Gastrocnemius medialis (tissue), 4 donors: ENCODE results near the gene RPS26. TPM values are rescaled to one million over a fixed set of nuclear protein-coding genes. Genes with fewer than 3 reads are reported as not detected.
A peak's percentile ranks its signal among the peaks of the same experiment; 100 is the strongest.
"Not testable (repeated sequence)": the region's sequence is repeated elsewhere in the genome, so short reads cannot be mapped to it uniquely, and the experiment has no call there.

Source experiments
- ATAC-seq, 2 donors: fragments of 150-250 bp; one replicate each; pipeline ENCODE4 v1.9.1; 2016
- DNase-seq, 2 donors: peaks; one replicate each; pipeline ENCODE4 v3.0.0-alpha.2; 2019
- H3K27ac ChIP-seq, 4 donors: fragments of 200-600 bp; sonication (generic); 1 replicate in 1 of 4; 2 replicates in 3 of 4; pipeline ENCODE4 v1.5.1; 2016 to 2018; ENCODE audit warnings: mild to moderate bottlenecking in 2 of 4, moderate library complexity in 1 of 4
- H3K27me3 ChIP-seq, 3 donors: fragments of 200-600 bp; sonication (generic) in 2 of 3; 1 replicate in 1 of 3; 2 replicates in 2 of 3; pipeline versions ENCODE4 v1.5.1 to v1.6.0; 2016 to 2019; ENCODE audit warnings: mild to moderate bottlenecking in 1 of 3, moderate library complexity in 1 of 3
- H3K36me3 ChIP-seq, 2 donors: fragments of 200-600 bp; sonication (generic) in 1 of 2; one replicate each; pipeline ENCODE4 v1.5.1; 2017 to 2018
- H3K4me1 ChIP-seq, 2 donors: fragments of 200-600 bp; sonication (generic) in 1 of 2; one replicate each; pipeline ENCODE4 v1.5.1; 2016 to 2017; ENCODE audit warnings: mild to moderate bottlenecking in 2 of 2
- H3K4me3 ChIP-seq, 4 donors: fragments of 200-600 bp; sonication (generic) in 3 of 4; 1 replicate in 1 of 4; 2 replicates in 3 of 4; pipeline ENCODE4 v1.5.1; 2016 to 2019; ENCODE audit warnings: mild to moderate bottlenecking in 2 of 4
- H3K9me3 ChIP-seq, 3 donors: fragments of 200-600 bp; sonication (generic) in 2 of 3; 1 replicate in 1 of 3; 2 replicates in 2 of 3; pipeline ENCODE4 v1.5.1; 2016 to 2019
- POLR2A ChIP-seq, 2 donors: fragments of 450-650 bp; IDR thresholded peaks; one replicate each; pipeline ENCODE4 v1.6.1; 2017; ENCODE audit warnings: antibody characterized with exemption in 2 of 2, mild to moderate bottlenecking in 2 of 2, moderate library complexity in 2 of 2
- in situ Hi-C, 4 donors: fragments of 200-750 bp; cut with MboI; loops; one replicate each; pipeline versions ENCODE4 v1.15.0 to v1.8.0; 2017; ENCODE audit warnings: low sequenced_read_pairs in 4 of 4
- intact Hi-C: fragments of 100-400 bp; cut with DNase I; formaldehyde crosslinking; loops from one replicate; pipeline ENCODE4 v1.15.1; 2023; ENCODE audit warnings: low total_unique reads
- total RNA-seq, 4 donors: library from RNA; depleted of rRNA; stranded (reverse); fragments of >200 nt; gene quantifications; one replicate each; pipeline versions ENCODE4 v1.1.0 to v1.2.3, GENCODE V29; 2016
- TF ChIP-seq, protein P1 (sequence below), 5 experiments: fragments of 450-650 bp in 3 of 5; fragments of 200-600 bp in 2 of 5; sonication (generic) in 2 of 5; IDR thresholded peaks in 4 of 5; conservative IDR thresholded peaks in 1 of 5; 1 replicate in 4 of 5; 2 replicates in 1 of 5; pipeline ENCODE4 v1.5.1; 2016 to 2019; ENCODE audit warnings: antibody characterized with exemption in 5 of 5, mild to moderate bottlenecking in 3 of 5, moderate library complexity in 3 of 5

RPS26 gene
- total RNA-seq, 4 donors from 2014 or later, result 618 to 1,648 (median 1,209) TPM

DNA sequence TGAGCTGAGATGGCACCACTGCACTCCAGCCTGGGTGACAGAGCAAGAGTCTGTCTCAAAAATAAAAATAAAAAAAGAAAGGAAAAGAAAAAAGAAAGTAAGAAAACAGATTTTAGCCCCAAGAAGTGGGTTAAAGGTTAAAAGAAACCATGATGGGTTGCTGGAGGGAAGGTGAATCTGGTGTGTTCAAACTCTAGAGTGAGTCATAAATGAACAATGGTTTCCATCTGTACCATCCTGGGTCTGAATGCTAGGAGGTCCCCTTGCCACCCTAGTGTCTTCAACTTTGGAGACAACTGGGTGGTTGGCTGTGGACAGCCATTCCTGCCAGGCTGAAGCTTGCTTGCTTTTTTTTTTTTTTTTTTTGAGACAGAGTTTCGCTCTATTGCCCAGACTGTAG is 1.6 kb upstream of the RPS26 start:
- peaks cover 15 to 19% of the 10 kb centered on the region in 2 donors for H3K4me1 ChIP-seq
- no peak overlapping the region for H3K4me3 ChIP-seq
- H3K9me3 ChIP-seq, result no peaks in the 10 kb centered on the region
- ATAC-seq (no peak), DNase-seq (no peak)
- no peak overlapping the region for H3K27ac ChIP-seq
- no peaks in the 10 kb centered on the region for H3K27me3 ChIP-seq
- in situ Hi-C loops, result loop anchor here in 2 of 4 donors (5.0 to 10.0 kb wide), 2 partner anchors 43 to 65 kb away; partner anchors contain the start of genes PA2G4 (in 2 of the 2) and SUOX (in 1 of the 2)
- peaks cover 0 to 41% of the 10 kb centered on the region in 2 donors for H3K36me3 ChIP-seq
- no peak for TF ChIP-seq POLR2A (IDR thresholded peaks at IDR 0.05)
- TF ChIP-seq, protein P1, sequence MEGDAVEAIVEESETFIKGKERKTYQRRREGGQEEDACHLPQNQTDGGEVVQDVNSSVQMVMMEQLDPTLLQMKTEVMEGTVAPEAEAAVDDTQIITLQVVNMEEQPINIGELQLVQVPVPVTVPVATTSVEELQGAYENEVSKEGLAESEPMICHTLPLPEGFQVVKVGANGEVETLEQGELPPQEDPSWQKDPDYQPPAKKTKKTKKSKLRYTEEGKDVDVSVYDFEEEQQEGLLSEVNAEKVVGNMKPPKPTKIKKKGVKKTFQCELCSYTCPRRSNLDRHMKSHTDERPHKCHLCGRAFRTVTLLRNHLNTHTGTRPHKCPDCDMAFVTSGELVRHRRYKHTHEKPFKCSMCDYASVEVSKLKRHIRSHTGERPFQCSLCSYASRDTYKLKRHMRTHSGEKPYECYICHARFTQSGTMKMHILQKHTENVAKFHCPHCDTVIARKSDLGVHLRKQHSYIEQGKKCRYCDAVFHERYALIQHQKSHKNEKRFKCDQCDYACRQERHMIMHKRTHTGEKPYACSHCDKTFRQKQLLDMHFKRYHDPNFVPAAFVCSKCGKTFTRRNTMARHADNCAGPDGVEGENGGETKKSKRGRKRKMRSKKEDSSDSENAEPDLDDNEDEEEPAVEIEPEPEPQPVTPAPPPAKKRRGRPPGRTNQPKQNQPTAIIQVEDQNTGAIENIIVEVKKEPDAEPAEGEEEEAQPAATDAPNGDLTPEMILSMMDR (IDR thresholded peaks at IDR 0.05 in 4 of 5, conservative IDR thresholded peaks at IDR 0.05 in 1 of 5), result no peak
- intact Hi-C loops, result no loop called here

DNA sequence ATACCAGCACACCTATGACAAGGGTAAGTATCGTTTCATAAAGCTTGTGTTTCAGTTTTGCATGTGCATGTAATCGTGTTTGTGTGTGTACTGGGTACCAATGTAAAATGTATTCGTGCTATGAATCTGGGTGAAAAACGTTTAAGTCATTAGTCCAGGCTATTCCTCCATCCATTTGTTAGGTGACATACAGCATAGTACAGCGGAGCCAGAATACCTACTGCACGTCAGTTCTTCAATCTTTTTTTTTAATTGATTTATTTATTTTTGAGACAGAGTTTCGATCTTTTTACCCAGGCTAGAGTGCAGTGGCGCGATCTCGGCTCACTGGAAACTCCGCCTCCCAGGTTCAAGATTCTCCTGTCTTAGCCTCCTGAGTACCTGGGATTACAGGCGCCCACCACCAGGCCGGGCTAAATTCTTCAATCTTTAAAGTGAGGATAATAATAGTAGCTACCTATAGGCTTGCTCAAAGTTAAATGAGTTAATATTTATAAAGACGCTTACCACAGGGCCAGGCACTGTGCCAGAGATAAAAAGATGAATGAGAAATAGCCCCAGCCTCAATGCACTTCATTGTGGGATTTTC is 661 bp upstream of the RPS26 start:
- ATAC-seq (no peak), DNase-seq (no peak)
- intact Hi-C loops (loop anchor here (1.0 kb wide), 4 partner anchors 45 to 223 kb away; partner anchors contain the start of genes ORMDL2, PYM1 and RAB5B), in situ Hi-C loops (loop anchor here in 2 of 4 donors (5.0 to 10.0 kb wide), 2 partner anchors 44 to 64 kb away; partner anchors contain the start of genes PA2G4 (in 2 of the 2) and SUOX (in 1 of the 2))
- H3K27ac ChIP-seq, result peak overlapping the region; percentile 87 to 98 (median 94)
- TF ChIP-seq, protein P1 (IDR thresholded peaks at IDR 0.05 in 4 of 5, conservative IDR thresholded peaks at IDR 0.05 in 1 of 5), result peak in 1 of 5 experiments; percentile 7
- TF ChIP-seq POLR2A (IDR thresholded peaks at IDR 0.05), result no peak
- no peaks in the 10 kb centered on the region for H3K27me3 ChIP-seq
- H3K4me3 ChIP-seq, result peak overlapping the region; percentile 66 to 94 (median 86)
- peaks cover 15 to 19% of the 10 kb centered on the region in 2 donors for H3K4me1 ChIP-seq
- H3K36me3 ChIP-seq, result peaks cover 0 to 34% of the 10 kb centered on the region in 2 donors
- no peaks in the 10 kb centered on the region for H3K9me3 ChIP-seq

GRCh38 chr12:56042430-56042813 is 704 bp downstream of the RPS26 start:
- Histone ChIP-seq H3K4me3 (peak overlapping the region; percentile 66 to 94 (median 86)), H3K36me3 (peaks cover 0 to 28% of the 10 kb centered on the region in 2 donors), H3K4me1 (peaks cover 15 to 19% of the 10 kb centered on the region in 2 donors), H3K27ac (peak overlapping the region; percentile 87 to 98 (median 94))
- ATAC-seq, result peak in 1 of 2 donors; percentile 2
- not testable (repeated sequence) for H3K9me3 ChIP-seq, DNase-seq, H3K27me3 ChIP-seq
- in situ Hi-C loops (loop anchor here in 2 of 4 donors (5.0 to 10.0 kb wide), 2 partner anchors 45 to 62 kb away; partner anchors contain the start of genes PA2G4 (in 2 of the 2) and SUOX (in 1 of the 2)), intact Hi-C loops (loop anchor here (2.0 kb wide), 2 partner anchors 62 to 74 kb away; partner anchors contain the start of genes PA2G4 and RPL41)

DNA sequence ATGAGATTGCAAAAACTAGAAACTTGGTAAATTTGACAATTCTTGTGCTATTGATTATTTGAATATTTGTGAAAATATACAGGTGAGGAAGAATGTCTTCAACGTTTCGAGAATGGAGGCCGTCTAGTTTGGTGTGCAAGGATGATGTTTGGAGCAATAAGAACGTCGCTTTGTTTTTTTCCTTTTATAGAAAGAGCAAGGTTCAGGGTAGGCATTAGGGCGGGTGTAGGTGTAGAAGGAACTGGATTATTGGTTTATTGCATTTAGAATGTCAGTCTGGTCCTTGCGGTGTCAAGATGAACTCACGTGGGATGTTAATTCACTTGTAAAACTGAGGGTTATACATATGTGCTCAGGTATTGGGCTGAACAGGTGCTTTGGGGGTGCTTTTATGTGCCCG is 1.1 kb downstream of the RPS26 start:
- ATAC-seq (no peak), DNase-seq (no peak)
- Histone ChIP-seq H3K27me3 (no peaks in the 10 kb centered on the region), H3K4me1 (peaks cover 15 to 19% of the 10 kb centered on the region in 2 donors), H3K4me3 (peak overlapping the region; percentile 66 to 94 (median 86)), H3K27ac (peak overlapping the region; percentile 87 to 98 (median 94)), H3K36me3 (peaks cover 0 to 28% of the 10 kb centered on the region in 2 donors), H3K9me3 (no peaks in the 10 kb centered on the region)
- intact Hi-C loops (loop anchor here (2.0 kb wide), 2 partner anchors 62 to 74 kb away; partner anchors contain the start of genes PA2G4 and RPL41), in situ Hi-C loops (loop anchor here in 2 of 4 donors (5.0 to 10.0 kb wide), 2 partner anchors 46 to 62 kb away; partner anchors contain the start of genes PA2G4 (in 2 of the 2) and SUOX (in 1 of the 2))
- no peak for TF ChIP-seq POLR2A (IDR thresholded peaks at IDR 0.05)
- TF ChIP-seq, protein P1 (IDR thresholded peaks at IDR 0.05 in 4 of 5, conservative IDR thresholded peaks at IDR 0.05 in 1 of 5), result no peak
